ENCODE data around the gene ING3.

Gene ING3

GRCh38 chr7:121008816-121009215 is 58.2 kb downstream of the ING3 start:
- H3K36me3 ChIP-seq (replicated peaks; ENCODE audit: low read depth, low read length) = no peaks in the 10 kb centered on the region
- no peak overlapping the region for H2AFZ ChIP-seq (ENCODE audit: low read depth, low read length)
- H3K4me2 ChIP-seq (ENCODE audit: low read length) = no peak overlapping the region
- H4K20me1 ChIP-seq (ENCODE audit: insufficient read depth, low read length) = no peaks in the 10 kb centered on the region
- no peak overlapping the region for H3K9ac ChIP-seq (ENCODE audit: low read length)
- no peaks in the 10 kb centered on the region for H3K79me2 ChIP-seq (ENCODE audit: low read length)
- no peak overlapping the region for H3K27ac ChIP-seq (ENCODE audit: low read length)
- H3K4me1 ChIP-seq (ENCODE audit: low read length) = no peaks in the 10 kb centered on the region
- peaks cover 35% of the 10 kb centered on the region for H3K27me3 ChIP-seq (ENCODE audit: low read depth, low read length)
- TF ChIP-seq CTCF (IDR thresholded peaks at IDR 0.05; ENCODE audit: low read depth, low read length) (no peak), EZH2phosphoT487 (IDR thresholded peaks at IDR 0.05; ENCODE audit: low read depth) (no peak)
- no peaks in the 10 kb centered on the region for H3K9me3 ChIP-seq (ENCODE audit: insufficient read depth, low read length)
- no peak overlapping the region for H3K4me3 ChIP-seq (ENCODE audit: low read length)

- Histone ChIP-seq H3K9ac (ENCODE audit: low read length) (no peak overlapping the region), H2AFZ (ENCODE audit: low read depth, low read length) (no peak overlapping the region), H3K4me1 (ENCODE audit: low read length) (no peaks in the 10 kb centered on the region), H3K4me3 (ENCODE audit: low read length) (no peak overlapping the region), H3K79me2 (ENCODE audit: low read length) (no peaks in the 10 kb centered on the region), H3K9me3 (ENCODE audit: insufficient read depth, low read length) (no peaks in the 10 kb centered on the region), H3K4me2 (ENCODE audit: low read length) (no peak overlapping the region), H3K27ac (ENCODE audit: low read length) (no peak overlapping the region), H4K20me1 (ENCODE audit: insufficient read depth, low read length) (no peaks in the 10 kb centered on the region), H3K36me3 (replicated peaks; ENCODE audit: low read depth, low read length) (no peaks in the 10 kb centered on the region), H3K27me3 (ENCODE audit: low read depth, low read length) (peaks cover 19% of the 10 kb centered on the region)
- TF ChIP-seq EZH2phosphoT487 (IDR thresholded peaks at IDR 0.05; ENCODE audit: low read depth) (no peak), CTCF (IDR thresholded peaks at IDR 0.05; ENCODE audit: low read depth, low read length) (no peak)
Observed at GRCh38 chr7:121011401-121011800, 60.8 kb downstream of the ING3 start.

DNA sequence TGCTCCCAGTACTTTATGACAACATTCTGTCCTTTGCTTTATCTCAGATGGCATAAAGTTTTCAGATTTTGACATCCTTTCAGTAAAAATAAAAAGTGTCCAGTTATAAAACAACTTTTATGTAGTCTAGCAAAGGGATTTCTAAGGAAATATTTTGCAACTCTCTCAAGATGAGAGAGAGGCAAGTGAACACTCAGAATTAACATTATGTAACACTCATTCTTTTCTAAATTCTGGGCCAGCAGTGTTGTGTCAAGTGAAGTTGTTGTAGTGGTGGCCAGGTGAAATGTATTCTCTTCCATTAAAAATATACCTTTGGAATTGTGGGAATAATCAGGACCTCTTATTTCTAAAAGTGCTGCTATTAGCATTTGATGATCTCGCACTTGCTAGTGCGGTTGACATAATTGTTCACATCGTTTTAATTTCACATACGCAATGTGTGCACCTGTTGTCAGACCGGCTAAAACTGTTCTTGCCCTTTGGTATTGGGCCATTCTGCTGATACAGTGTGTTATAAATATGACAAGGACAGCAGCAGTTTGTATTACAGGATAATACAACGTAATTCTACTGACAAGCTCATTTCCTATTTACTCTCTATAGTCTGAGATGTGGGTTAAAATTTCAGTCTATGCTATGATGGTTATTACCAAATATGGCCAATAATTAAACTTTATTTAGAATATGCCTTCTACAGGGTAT is 61.7 kb downstream of the ING3 start:
- TF ChIP-seq CTCF (IDR thresholded peaks at IDR 0.05; ENCODE audit: low read depth, low read length) (no peak), EZH2phosphoT487 (IDR thresholded peaks at IDR 0.05; ENCODE audit: low read depth) (no peak)
- Histone ChIP-seq H3K27me3 (ENCODE audit: low read depth, low read length) (peaks cover 12% of the 10 kb centered on the region; the same call in 1 of the 2 replicates), H3K79me2 (ENCODE audit: low read length) (no peaks in the 10 kb centered on the region), H3K4me3 (ENCODE audit: low read length) (no peak overlapping the region), H3K27ac (ENCODE audit: low read length) (no peak overlapping the region), H4K20me1 (ENCODE audit: insufficient read depth, low read length) (no peaks in the 10 kb centered on the region), H3K4me2 (ENCODE audit: low read length) (no peak overlapping the region), H3K9ac (ENCODE audit: low read length) (no peak overlapping the region), H2AFZ (ENCODE audit: low read depth, low read length) (no peak overlapping the region), H3K9me3 (ENCODE audit: insufficient read depth, low read length) (no peaks in the 10 kb centered on the region), H3K36me3 (replicated peaks; ENCODE audit: low read depth, low read length) (no peaks in the 10 kb centered on the region), H3K4me1 (ENCODE audit: low read length) (no peaks in the 10 kb centered on the region)

DNA sequence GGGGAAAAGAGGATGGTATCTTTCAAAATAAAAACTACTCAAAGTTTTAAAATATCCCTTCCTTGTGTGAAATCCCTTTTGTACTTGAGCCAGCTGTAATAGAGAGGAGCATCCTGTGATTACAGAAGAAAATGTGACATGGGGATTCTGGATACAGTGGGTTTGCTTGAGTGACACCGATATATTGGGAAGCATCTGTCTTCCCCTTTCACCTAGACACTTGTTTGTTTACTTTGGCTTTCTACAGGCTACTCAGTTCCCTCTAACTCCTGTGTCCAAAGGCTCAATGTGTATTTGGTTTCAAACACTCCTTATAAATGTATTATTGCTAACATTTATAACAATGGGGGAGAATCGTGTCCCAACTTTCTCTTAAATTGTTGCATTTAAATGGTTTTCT is 62.3 kb downstream of the ING3 start:
- Histone ChIP-seq H3K9ac (ENCODE audit: low read length) (no peak overlapping the region), H3K79me2 (ENCODE audit: low read length) (no peaks in the 10 kb centered on the region), H3K27me3 (ENCODE audit: low read depth, low read length) (peaks cover 12% of the 10 kb centered on the region; the same call in 1 of the 2 replicates), H2AFZ (ENCODE audit: low read depth, low read length) (no peak overlapping the region), H3K4me2 (ENCODE audit: low read length) (no peak overlapping the region), H3K9me3 (ENCODE audit: insufficient read depth, low read length) (no peaks in the 10 kb centered on the region), H3K27ac (ENCODE audit: low read length) (no peak overlapping the region), H4K20me1 (ENCODE audit: insufficient read depth, low read length) (no peaks in the 10 kb centered on the region), H3K36me3 (replicated peaks; ENCODE audit: low read depth, low read length) (no peaks in the 10 kb centered on the region), H3K4me1 (ENCODE audit: low read length) (no peaks in the 10 kb centered on the region), H3K4me3 (ENCODE audit: low read length) (no peak overlapping the region)
- TF ChIP-seq CTCF (IDR thresholded peaks at IDR 0.05; ENCODE audit: low read depth, low read length) (no peak), EZH2phosphoT487 (IDR thresholded peaks at IDR 0.05; ENCODE audit: low read depth) (no peak)

All from OCI-LY3 (cell line).